ENCODE measurements around the gene LRRC71. TPM values are rescaled to one million over a fixed set of nuclear protein-coding genes. Genes with fewer than 3 reads are reported as not detected.

The LRRC71 gene
- total and polyA plus RNA-seq, 2 donors (not counting 1 experiment from before 2014, with no cell fraction given), result not detected

- Mint-ChIP-seq H3K9me3 (ENCODE audit: insufficient read depth) (no peaks in the 10 kb centered on the region), H3K27me3 (peaks cover 34% of the 10 kb centered on the region), H3K4me1 (no peaks in the 10 kb centered on the region), H3K27ac (no peak overlapping the region), H3K4me3 (no peak overlapping the region)
- ATAC-seq (ENCODE audit: low read depth) (no peak), DNase-seq (no peak)
- TF ChIP-seq CTCF (IDR thresholded peaks at IDR 0.05), result no peak
- TF ChIP-seq EZH2 (IDR thresholded peaks at IDR 0.05; ENCODE audit: borderline replicate concordance, insufficient read depth, low read depth, low read length, poor library complexity, severe bottlenecking), result no peak
- H3K27ac ChIP-seq (ENCODE audit: low read length in 2 of 2), result no peak overlapping the region
- no peaks in the 10 kb centered on the region for H4K20me1 ChIP-seq (ENCODE audit: control insufficient read depth, insufficient read depth, low read length, poor library complexity, severe bottlenecking)
- POLR2A ChIA-PET, result no interaction called here
- H3K27me3 ChIP-seq (replicated peaks in 1 of 4; ENCODE audit: control extremely low read depth in 1 of 4, control insufficient read depth in 3 of 4, insufficient read depth in 4 of 4, low read length in 3 of 4), result peaks cover 0 to 21% (median 1%) of the 10 kb centered on the region in 4 experiments
- 83% methylated on average over 3 of the region's 5 CpGs for WGBS (ENCODE audit: insufficient coverage)
- intact Hi-C loops (cut with micrococcal nuclease), result no loop called here
- no peaks in the 10 kb centered on the region for H3K9me3 ChIP-seq (ENCODE audit: control extremely low read depth in 1 of 3, control insufficient read depth in 2 of 3, insufficient read depth in 1 of 3, low read length in 2 of 3)
- no peaks in the 10 kb centered on the region for H3K36me3 ChIP-seq (replicated peaks in 1 of 2; ENCODE audit: control extremely low read depth in 1 of 2, control insufficient read depth in 1 of 2, extremely low read depth in 1 of 2, insufficient read depth in 2 of 2, low read length in 1 of 2)
- CTCF ChIA-PET, result interaction anchor here (1.5 kb wide), 1 partner anchor 12 kb away, joined by 3 read pairs; no protein-coding TSS in a partner anchor
- H3K9ac ChIP-seq (ENCODE audit: low read length), result no peak overlapping the region
- H2AFZ ChIP-seq (ENCODE audit: insufficient read depth, low read depth, low read length, poor library complexity, severe bottlenecking), result no peak overlapping the region
- H3K4me1 ChIP-seq (ENCODE audit: control insufficient read depth in 2 of 2, insufficient read depth in 2 of 2, low read length in 2 of 2), result no peaks in the 10 kb centered on the region
- H3K4me3 ChIP-seq (ENCODE audit: control extremely low read depth in 1 of 5, extremely low read depth in 1 of 5, insufficient read depth in 1 of 5, low read depth in 2 of 5, low read length in 4 of 5), result no peak overlapping the region
- no peak overlapping the region for H3K4me2 ChIP-seq (replicated peaks; ENCODE audit: low read depth, low read length, poor library complexity, severe bottlenecking)
- no peaks in the 10 kb centered on the region for H3K79me2 ChIP-seq (ENCODE audit: control insufficient read depth, insufficient read depth, low read length)
These were observed 46.3 kb upstream of the LRRC71 start for GRCh38 chr1:156874142-156874541.

GRCh38 chr1:156874572-156875340, 45.7 kb upstream of the LRRC71 start:
- Mint-ChIP-seq H3K9me3 (ENCODE audit: insufficient read depth) (no peaks in the 10 kb centered on the region), H3K27me3 (peaks cover 31% of the 10 kb centered on the region), H3K4me3 (no peak overlapping the region), H3K27ac (no peak overlapping the region), H3K4me1 (no peaks in the 10 kb centered on the region)
- TF ChIP-seq CTCF (IDR thresholded peaks at IDR 0.05) (no peak), EZH2 (IDR thresholded peaks at IDR 0.05; ENCODE audit: borderline replicate concordance, insufficient read depth, low read depth, low read length, poor library complexity, severe bottlenecking) (no peak)
- Histone ChIP-seq H4K20me1 (ENCODE audit: control insufficient read depth, insufficient read depth, low read length, poor library complexity, severe bottlenecking) (no peaks in the 10 kb centered on the region), H3K79me2 (ENCODE audit: control insufficient read depth, insufficient read depth, low read length) (no peaks in the 10 kb centered on the region), H3K4me2 (replicated peaks; ENCODE audit: low read depth, low read length, poor library complexity, severe bottlenecking) (no peak overlapping the region), H3K4me1 (ENCODE audit: control insufficient read depth in 2 of 2, insufficient read depth in 2 of 2, low read length in 2 of 2) (no peaks in the 10 kb centered on the region), H3K27ac (ENCODE audit: low read length in 2 of 2) (no peak overlapping the region), H2AFZ (ENCODE audit: insufficient read depth, low read depth, low read length, poor library complexity, severe bottlenecking) (no peak overlapping the region), H3K9ac (ENCODE audit: low read length) (no peak overlapping the region), H3K27me3 (replicated peaks in 1 of 4; ENCODE audit: control extremely low read depth in 1 of 4, control insufficient read depth in 3 of 4, insufficient read depth in 4 of 4, low read length in 3 of 4) (peaks cover 0 to 21% (median 1%) of the 10 kb centered on the region in 4 experiments), H3K36me3 (replicated peaks in 1 of 2; ENCODE audit: control extremely low read depth in 1 of 2, control insufficient read depth in 1 of 2, extremely low read depth in 1 of 2, insufficient read depth in 2 of 2, low read length in 1 of 2) (no peaks in the 10 kb centered on the region), H3K4me3 (ENCODE audit: control extremely low read depth in 1 of 5, extremely low read depth in 1 of 5, insufficient read depth in 1 of 5, low read depth in 2 of 5, low read length in 4 of 5) (no peak overlapping the region), H3K9me3 (ENCODE audit: control extremely low read depth in 1 of 3, control insufficient read depth in 2 of 3, insufficient read depth in 1 of 3, low read length in 2 of 3) (no peaks in the 10 kb centered on the region)
- POLR2A ChIA-PET, result no interaction called here
- DNase-seq (no peak), ATAC-seq (ENCODE audit: low read depth) (no peak)
- intact Hi-C loops (cut with micrococcal nuclease), result no loop called here
- WGBS (ENCODE audit: insufficient coverage), result 85% methylated on average over 13 of the region's 16 CpGs
- CTCF ChIA-PET, result interaction anchor here (0.6 kb wide), 1 partner anchor 24 kb away, joined by 3 read pairs; no protein-coding TSS in a partner anchor
